NT2/D1 (cell line): ENCODE measurements around the gene PSMG4.

Experiments used
- DNase-seq: peaks from one replicate; pipeline ENCODE4 v3.0.0-alpha.2; 2011; ENCODE audit warnings: low read depth, low spot score
- H3K27me3 ChIP-seq: 2 replicates; pipeline ENCODE4 v1.6.0; 2011; ENCODE audit warnings: mild to moderate bottlenecking; ENCODE audit not compliant: insufficient read length, insufficient read depth
- H3K36me3 ChIP-seq: 2 replicates; pipeline ENCODE4 v1.6.1; 2011; ENCODE audit warnings: mild to moderate bottlenecking, low read length, mixed read lengths; ENCODE audit not compliant: insufficient read depth, insufficient read length
- H3K4me1 ChIP-seq: 2 replicates; pipeline ENCODE4 v1.5.1; 2011; ENCODE audit not compliant: insufficient read depth, insufficient read length
- H3K4me3 ChIP-seq: 2 replicates; pipeline ENCODE4 v1.5.1; 2011; ENCODE audit warnings: low read depth; ENCODE audit not compliant: insufficient read length
- H3K9ac ChIP-seq: 2 replicates; pipeline ENCODE4 v1.6.0; 2011; ENCODE audit warnings: low read depth; ENCODE audit not compliant: insufficient read length
- H3K9me3 ChIP-seq: 2 replicates; pipeline ENCODE4 v1.5.1; 2011; ENCODE audit warnings: mild to moderate bottlenecking, low read length; ENCODE audit not compliant: insufficient read depth
- SUZ12 ChIP-seq: IDR thresholded peaks from 2 replicates; pipeline ENCODE4 v1.6.1; 2011; ENCODE audit not compliant: insufficient read length, insufficient read depth; ENCODE audit errors: extremely low read depth
- YY1 ChIP-seq: IDR thresholded peaks from 2 replicates; pipeline ENCODE4 v1.6.1; 2011; ENCODE audit not compliant: insufficient read length, insufficient read depth
- ZNF274 ChIP-seq: IDR thresholded peaks from 2 replicates; pipeline ENCODE4 v1.6.1; 2011; ENCODE audit warnings: mild to moderate bottlenecking, low read depth, low read length

Gene PSMG4, protein sequence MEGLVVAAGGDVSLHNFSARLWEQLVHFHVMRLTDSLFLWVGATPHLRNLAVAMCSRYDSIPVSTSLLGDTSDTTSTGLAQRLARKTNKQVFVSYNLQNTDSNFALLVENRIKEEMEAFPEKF

GRCh38 chr6:3258720-3259490 lies at the start of gene PSMG4:
PSMG4 (plus strand) TSS chr6:3258947; CDS start chr6:3259023, 76 bp downstream.
- TF ChIP-seq YY1 (no peak), ZNF274 (no peak), SUZ12 (no peak)
- Histone ChIP-seq H3K27me3 (no peaks in the 10 kb centered on the region), H3K4me3 (peak within 1 kb of the TSS; percentile 91), H3K9me3 (no peaks in the 10 kb centered on the region), H3K9ac (peak within 1 kb of the TSS; percentile 95), H3K36me3 (peaks cover 31% of the 10 kb centered on the region), H3K4me1 (peaks cover 9% of the 10 kb centered on the region)
- DNase-seq: peak; percentile 71

DNA sequence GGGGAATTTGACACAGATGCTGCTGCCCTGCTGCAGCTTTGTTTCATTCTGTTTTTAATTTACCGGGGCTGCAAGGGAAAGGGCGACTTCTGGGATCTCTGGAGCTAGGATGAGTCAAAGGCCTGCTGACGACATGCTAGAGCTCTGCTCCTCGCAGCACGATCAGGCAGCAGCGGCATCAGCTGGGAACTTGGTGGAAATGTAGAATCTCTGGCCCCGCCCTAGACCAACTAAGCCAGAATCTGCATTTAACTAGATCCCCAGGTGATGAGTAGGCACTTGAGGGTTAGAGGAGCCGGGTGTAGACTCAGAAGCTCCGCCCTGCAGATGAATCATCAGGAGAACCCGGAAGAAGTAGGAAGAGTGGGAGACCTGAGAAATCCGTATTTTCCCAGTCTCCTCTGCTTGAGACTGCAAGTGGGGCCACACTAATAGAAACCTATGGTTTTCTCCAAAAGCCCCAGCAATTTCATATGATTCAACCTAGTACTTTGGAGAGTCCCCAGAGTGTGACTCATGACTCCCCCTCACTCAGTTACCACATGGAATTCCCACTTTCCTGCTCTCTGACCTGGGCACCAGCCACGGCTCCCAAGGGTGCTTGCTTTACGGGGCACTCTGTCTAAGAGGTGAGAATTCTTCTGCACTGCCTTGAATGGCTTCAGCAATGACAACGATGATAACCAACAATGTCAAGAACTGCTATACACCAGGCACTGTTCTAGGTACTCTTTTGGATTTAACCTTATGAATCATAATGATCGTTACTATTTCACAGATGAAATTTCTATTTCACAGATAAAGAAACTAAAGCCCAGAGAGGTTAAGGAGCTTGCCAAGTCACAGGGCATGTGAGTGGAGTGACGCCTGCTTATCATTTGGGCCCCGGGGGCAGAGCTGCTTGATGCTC lies 49.4 kb upstream of the PSMG4 start:
- no peaks in the 10 kb centered on the region for H3K9me3 ChIP-seq
- DNase-seq: peak; percentile 89
- H3K9ac ChIP-seq: no peak overlapping the region
- H3K4me3 ChIP-seq: no peak overlapping the region
- no peaks in the 10 kb centered on the region for H3K27me3 ChIP-seq
- TF ChIP-seq ZNF274 (no peak), YY1 (no peak), SUZ12 (no peak)
- peaks cover 3% of the 10 kb centered on the region for H3K4me1 ChIP-seq
- no peaks in the 10 kb centered on the region for H3K36me3 ChIP-seq

DNA sequence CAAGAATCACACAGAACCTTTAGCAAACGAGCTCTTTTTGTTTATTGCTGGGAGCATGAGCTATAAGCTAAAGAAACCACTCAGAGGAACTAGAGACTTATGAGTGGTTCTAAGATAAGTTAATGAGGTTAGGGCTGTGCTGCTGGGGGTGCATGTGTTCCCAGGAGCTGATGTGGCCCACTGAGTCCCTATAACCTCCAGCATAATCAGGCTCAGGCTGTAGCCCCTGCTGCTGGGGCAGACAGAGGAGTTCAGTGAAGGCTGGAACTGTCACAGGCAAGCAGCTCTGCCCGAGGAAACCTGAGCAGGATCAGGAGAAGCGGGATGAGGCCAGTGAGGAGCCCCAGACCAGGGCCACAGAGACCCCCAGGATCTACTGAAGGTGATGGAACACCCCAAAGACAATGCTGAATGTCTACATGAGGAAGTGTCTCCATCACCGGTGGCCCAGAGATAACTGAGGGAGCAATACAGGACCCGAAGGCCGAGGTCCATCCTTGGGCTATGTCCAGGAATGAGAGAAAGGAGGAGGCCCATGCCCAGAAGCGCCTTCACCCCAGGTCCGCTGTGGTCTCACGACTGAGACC lies 48.6 kb upstream of the PSMG4 start:
- Histone ChIP-seq H3K9me3 (no peaks in the 10 kb centered on the region), H3K4me1 (peaks cover 3% of the 10 kb centered on the region), H3K9ac (peak overlapping the region; percentile 7), H3K27me3 (no peaks in the 10 kb centered on the region), H3K36me3 (no peaks in the 10 kb centered on the region), H3K4me3 (no peak overlapping the region)
- DNase-seq: no peak
- TF ChIP-seq YY1 (no peak), ZNF274 (no peak), SUZ12 (no peak)

DNA sequence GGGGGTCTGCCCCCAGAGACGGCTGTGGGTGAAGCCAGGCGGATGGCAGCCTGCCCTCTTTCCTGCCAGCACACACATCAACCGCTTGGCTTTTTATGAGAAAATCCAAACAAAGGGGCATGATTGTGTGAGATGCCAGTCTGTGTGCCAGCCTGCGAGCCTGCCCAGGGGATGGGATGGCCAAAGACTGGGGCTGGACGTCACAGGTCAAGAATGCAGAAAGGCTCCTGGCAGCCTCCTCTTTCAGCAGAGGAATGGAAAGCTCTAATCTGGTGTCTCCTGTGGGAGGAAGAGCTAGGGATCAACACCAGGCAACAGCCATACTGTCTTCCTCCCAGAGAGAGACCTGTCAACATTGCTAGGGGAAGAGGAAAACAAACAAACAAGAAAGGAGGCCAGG lies 47.1 kb upstream of the PSMG4 start:
- DNase-seq: no peak
- no peak for TF ChIP-seq SUZ12
- Histone ChIP-seq H3K9me3 (no peaks in the 10 kb centered on the region), H3K4me3 (no peak overlapping the region), H3K9ac (no peak overlapping the region), H3K36me3 (no peaks in the 10 kb centered on the region), H3K4me1 (peaks cover 3% of the 10 kb centered on the region), H3K27me3 (no peaks in the 10 kb centered on the region)

DNA sequence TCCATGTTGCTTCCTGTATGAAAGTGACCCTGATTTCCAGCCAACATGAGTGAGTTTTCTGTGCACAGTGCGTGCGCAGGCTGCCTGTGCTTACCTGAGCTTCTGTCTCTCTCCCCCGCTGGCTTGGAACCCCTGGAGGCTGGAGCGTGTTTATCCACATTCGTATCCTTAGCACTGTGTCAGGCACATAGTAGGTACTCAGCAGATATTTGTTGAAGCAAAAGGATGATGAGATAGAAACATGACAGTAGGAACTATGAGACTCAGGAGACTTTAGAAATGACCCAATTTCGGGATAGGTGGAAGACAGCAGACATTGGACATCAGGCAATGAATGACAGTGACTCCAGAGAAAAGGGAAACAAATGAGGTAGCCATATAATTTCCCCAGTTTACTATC lies 46.5 kb upstream of the PSMG4 start:
- peaks cover 3% of the 10 kb centered on the region for H3K4me1 ChIP-seq
- H3K9me3 ChIP-seq: no peaks in the 10 kb centered on the region
- H3K27me3 ChIP-seq: no peaks in the 10 kb centered on the region
- no peak overlapping the region for H3K9ac ChIP-seq
- no peak overlapping the region for H3K4me3 ChIP-seq
- no peak for TF ChIP-seq ZNF274
- no peak for TF ChIP-seq YY1
- no peak for TF ChIP-seq SUZ12
- no peak for DNase-seq
- no peaks in the 10 kb centered on the region for H3K36me3 ChIP-seq

DNA sequence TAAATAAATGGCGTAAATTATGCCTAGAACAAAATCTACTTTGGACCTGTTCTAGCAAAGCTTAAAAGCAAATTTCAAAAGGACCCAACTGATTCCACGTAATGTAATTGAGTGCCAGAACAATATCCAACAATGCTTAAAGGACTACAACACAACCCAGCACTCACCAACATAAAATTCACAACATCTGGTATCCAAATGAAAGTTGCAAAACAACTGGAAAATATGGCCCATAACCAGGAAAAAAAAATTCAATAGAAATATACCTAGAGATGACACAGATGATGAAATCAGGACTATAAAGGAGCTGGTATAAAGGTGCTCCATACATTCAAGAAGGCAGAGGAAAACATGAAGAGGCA lies 45.4 kb upstream of the PSMG4 start:
- Histone ChIP-seq H3K27me3 (no peaks in the 10 kb centered on the region), H3K4me1 (peaks cover under 1% of the 10 kb centered on the region), H3K36me3 (no peaks in the 10 kb centered on the region), H3K4me3 (no peak overlapping the region), H3K9ac (no peak overlapping the region), H3K9me3 (no peaks in the 10 kb centered on the region)
- TF ChIP-seq YY1: no peak
- no peak for TF ChIP-seq ZNF274
- no peak for TF ChIP-seq SUZ12
- no peak for DNase-seq
